Measurements from ENCODE around the gene FBXO15. TPM values are rescaled to one million over a fixed set of nuclear protein-coding genes. Genes with fewer than 3 reads are reported as not detected.

Gene FBXO15
- total and polyA plus RNA-seq, 2 of the 8 experiments (the other 6 are each of a cell fraction or from before 2014, with no cell fraction given) = 0.84 to 0.85 TPM

- no peak for DNase-seq (ENCODE audit: low read depth in 1 of 2, low spot score in 2 of 2)
- H3K9me3 ChIP-seq (ENCODE audit: insufficient read depth in 2 of 2, low read depth in 1 of 2, low read length in 1 of 2) = no peaks in the 10 kb centered on the region
- no peak for FAIRE-seq
- no peaks in the 10 kb centered on the region for H3K23me2 ChIP-seq (ENCODE audit: low read depth, low read length)
- H3K4ac ChIP-seq (replicated peaks; ENCODE audit: insufficient read length, low read depth, low read length) = no peak overlapping the region
- H3K9ac ChIP-seq (replicated peaks in 1 of 4; ENCODE audit: extremely low read depth in 1 of 4, low read depth in 3 of 4, low read length in 3 of 4) = no peak overlapping the region
- H3K27me3 ChIP-seq (replicated peaks in 1 of 4; ENCODE audit: control insufficient read depth in 3 of 4, extremely low read depth in 1 of 4, insufficient read depth in 3 of 4, low read length in 3 of 4) = no peaks in the 10 kb centered on the region
- POLR2A ChIA-PET (ENCODE audit: partially characterized antibody) = no interaction called here
- H2BK120ac ChIP-seq (replicated peaks; ENCODE audit: low read depth, low read length) = no peak overlapping the region
- H2BK5ac ChIP-seq (ENCODE audit: low read depth, low read length) = no peak overlapping the region
- H3K23ac ChIP-seq (ENCODE audit: insufficient read length) = no peak overlapping the region
- no peaks in the 10 kb centered on the region for H3K79me2 ChIP-seq (ENCODE audit: control insufficient read depth in 1 of 2, insufficient read depth in 2 of 2, low read length in 2 of 2)
- no peak overlapping the region for H3K27ac ChIP-seq (ENCODE audit: low read depth, low read length)
- no peak overlapping the region for H2AK5ac ChIP-seq (ENCODE audit: low read depth, low read length)
- H3K18ac ChIP-seq (ENCODE audit: extremely low read depth, low read length) = no peak overlapping the region
- no peak overlapping the region for H2BK15ac ChIP-seq (ENCODE audit: low read length)
- H4K8ac ChIP-seq (ENCODE audit: extremely low read depth, insufficient read depth, low read length) = no peak overlapping the region
- H3K4me3 ChIP-seq (ENCODE audit: extremely low read depth in 1 of 4, insufficient read depth in 2 of 4, low read depth in 3 of 4, low read length in 4 of 4) = no peak overlapping the region
- no peak overlapping the region for H4K5ac ChIP-seq (ENCODE audit: insufficient read length, low read depth, low read length)
- H2BK20ac ChIP-seq (ENCODE audit: low read length) = no peak overlapping the region
- no peaks in the 10 kb centered on the region for H3K79me1 ChIP-seq (ENCODE audit: low read depth, low read length)
- H3K56ac ChIP-seq (replicated peaks; ENCODE audit: insufficient read length, low read depth, low read length) = no peak overlapping the region
- no peak overlapping the region for H4K91ac ChIP-seq (replicated peaks; ENCODE audit: insufficient read length, low read length)
- peaks cover 0 to 5% (median 0%) of the 10 kb centered on the region in 4 experiments; a peak in 1 of 7 replicates for H3K4me1 ChIP-seq (replicated peaks in 1 of 4; ENCODE audit: control insufficient read depth in 3 of 4, insufficient read depth in 4 of 4, low read length in 3 of 4)
- WGBS, 2 experiments (ENCODE audit: extremely low coverage in 1 of 2, insufficient coverage in 1 of 2, insufficient read length in 1 of 2, insufficient replicate concordance in 2 of 2, low coverage in 1 of 2, low lambda C conversion rate in 2 of 2, missing lambda C conversion rate in 1 of 2) = 93% methylated on average over 3 of the region's 3 CpGs; no CpG with 5 or more reads in 1 of the 2 experiments
- CTCF ChIA-PET (ENCODE audit: partially characterized antibody) = interaction anchor here (0.8 kb wide), 1 partner anchor 219 kb away, joined by 3 read pairs; no protein-coding TSS in a partner anchor
- no peak overlapping the region for H3K4me2 ChIP-seq (ENCODE audit: insufficient read depth in 1 of 2, low read depth in 2 of 2, low read length in 2 of 2)
- H4K20me1 ChIP-seq (replicated peaks in 1 of 2; ENCODE audit: control insufficient read depth in 1 of 2, insufficient read depth in 2 of 2, low read length in 2 of 2) = no peaks in the 10 kb centered on the region
- H3K14ac ChIP-seq (ENCODE audit: insufficient read length) = no peak overlapping the region
- no peak overlapping the region for H2AFZ ChIP-seq (ENCODE audit: low read length)
- H3K36me3 ChIP-seq (ENCODE audit: control insufficient read depth in 2 of 4, insufficient read depth in 4 of 4, low read length in 3 of 4) = no peaks in the 10 kb centered on the region
- no peak overlapping the region for H2BK12ac ChIP-seq (ENCODE audit: low read depth, low read length)
- TF ChIP-seq POLR2A (IDR thresholded peaks at IDR 0.05; ENCODE audit: control extremely low read depth in 1 of 2, low read depth in 2 of 2, low read length in 2 of 2) (no peak), USF2 (IDR thresholded peaks at IDR 0.05; ENCODE audit: low read length) (no peak), RFX5 (IDR thresholded peaks at IDR 0.05; ENCODE audit: borderline replicate concordance, low read depth, low read length) (no peak), CBX8 (IDR thresholded peaks at IDR 0.05; ENCODE audit: borderline replicate concordance, low read depth, low read length) (no peak), PHF8 (conservative IDR thresholded peaks at IDR 0.05; ENCODE audit: low read depth, low read length) (no peak), CEBPB (IDR thresholded peaks at IDR 0.05; ENCODE audit: low read depth, low read length) (no peak), TCF12 (IDR thresholded peaks at IDR 0.05; ENCODE audit: low read depth, low read length) (no peak), ATF3 (IDR thresholded peaks at IDR 0.05; ENCODE audit: insufficient read depth, low read depth, low read length) (no peak), FOSL1 (IDR thresholded peaks at IDR 0.05; ENCODE audit: insufficient read depth, low read depth, low read length) (no peak), GTF2F1 (IDR thresholded peaks at IDR 0.05; ENCODE audit: borderline replicate concordance, low read depth, low read length) (no peak), EGR1 (IDR thresholded peaks at IDR 0.05; ENCODE audit: borderline replicate concordance, low read depth, low read length) (no peak), KDM4A (IDR thresholded peaks at IDR 0.05; ENCODE audit: low read depth, low read length, severe bottlenecking) (no peak), SIX5 (IDR thresholded peaks at IDR 0.05; ENCODE audit: low read depth, low read length) (no peak), KDM1A (IDR thresholded peaks at IDR 0.05; ENCODE audit: borderline replicate concordance, low read length) (no peak)
Observed at GRCh38 chr18:74062037-74062436, 85.6 kb downstream of the FBXO15 start.
